ENCODE results near the gene CCDC85C.

Gene CCDC85C

GRCh38 chr14:99512571-99513182, 91.3 kb downstream of the CCDC85C start:
- Histone ChIP-seq H3K4me2 (ENCODE audit: low read length) (no peak overlapping the region), H3K79me2 (ENCODE audit: low read length) (no peaks in the 10 kb centered on the region), H3K36me3 (replicated peaks; ENCODE audit: low read depth, low read length) (peaks cover 22% of the 10 kb centered on the region), H2AFZ (ENCODE audit: low read depth, low read length) (no peak overlapping the region), H3K9ac (ENCODE audit: low read length) (no peak overlapping the region), H3K4me1 (ENCODE audit: low read length) (no peaks in the 10 kb centered on the region), H3K9me3 (ENCODE audit: insufficient read depth, low read length) (no peaks in the 10 kb centered on the region), H3K27me3 (ENCODE audit: low read depth, low read length) (no peaks in the 10 kb centered on the region), H4K20me1 (ENCODE audit: insufficient read depth, low read length) (no peaks in the 10 kb centered on the region), H3K4me3 (ENCODE audit: low read length) (no peak overlapping the region), H3K27ac (ENCODE audit: low read length) (no peak overlapping the region)
- TF ChIP-seq, protein P1, sequence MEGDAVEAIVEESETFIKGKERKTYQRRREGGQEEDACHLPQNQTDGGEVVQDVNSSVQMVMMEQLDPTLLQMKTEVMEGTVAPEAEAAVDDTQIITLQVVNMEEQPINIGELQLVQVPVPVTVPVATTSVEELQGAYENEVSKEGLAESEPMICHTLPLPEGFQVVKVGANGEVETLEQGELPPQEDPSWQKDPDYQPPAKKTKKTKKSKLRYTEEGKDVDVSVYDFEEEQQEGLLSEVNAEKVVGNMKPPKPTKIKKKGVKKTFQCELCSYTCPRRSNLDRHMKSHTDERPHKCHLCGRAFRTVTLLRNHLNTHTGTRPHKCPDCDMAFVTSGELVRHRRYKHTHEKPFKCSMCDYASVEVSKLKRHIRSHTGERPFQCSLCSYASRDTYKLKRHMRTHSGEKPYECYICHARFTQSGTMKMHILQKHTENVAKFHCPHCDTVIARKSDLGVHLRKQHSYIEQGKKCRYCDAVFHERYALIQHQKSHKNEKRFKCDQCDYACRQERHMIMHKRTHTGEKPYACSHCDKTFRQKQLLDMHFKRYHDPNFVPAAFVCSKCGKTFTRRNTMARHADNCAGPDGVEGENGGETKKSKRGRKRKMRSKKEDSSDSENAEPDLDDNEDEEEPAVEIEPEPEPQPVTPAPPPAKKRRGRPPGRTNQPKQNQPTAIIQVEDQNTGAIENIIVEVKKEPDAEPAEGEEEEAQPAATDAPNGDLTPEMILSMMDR (IDR thresholded peaks at IDR 0.05; ENCODE audit: low read depth, low read length), result no peak
- no peak for TF ChIP-seq EZH2phosphoT487 (IDR thresholded peaks at IDR 0.05; ENCODE audit: low read depth)

DNA sequence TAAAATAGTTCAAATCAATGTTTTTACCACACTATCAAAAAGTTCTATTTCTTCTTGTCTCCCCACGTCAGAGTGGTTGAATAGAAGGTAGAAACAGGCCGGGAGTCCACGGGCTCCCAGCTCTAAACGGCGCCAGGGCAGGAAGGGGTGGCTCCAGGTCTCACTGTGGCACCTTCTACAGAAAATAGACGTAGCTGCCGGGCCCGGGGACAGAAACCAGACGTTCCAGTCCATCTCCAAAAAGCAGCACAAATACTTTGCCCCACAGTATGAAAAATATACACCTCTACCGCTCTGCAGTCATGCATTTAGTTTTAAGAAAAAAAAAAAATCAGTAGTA, 91.9 kb downstream of the CCDC85C start:
- Histone ChIP-seq H3K4me3 (ENCODE audit: low read length) (no peak overlapping the region), H3K79me2 (ENCODE audit: low read length) (no peaks in the 10 kb centered on the region), H4K20me1 (ENCODE audit: insufficient read depth, low read length) (no peaks in the 10 kb centered on the region), H3K4me1 (ENCODE audit: low read length) (no peaks in the 10 kb centered on the region), H3K9me3 (ENCODE audit: insufficient read depth, low read length) (no peaks in the 10 kb centered on the region), H2AFZ (ENCODE audit: low read depth, low read length) (no peak overlapping the region), H3K9ac (ENCODE audit: low read length) (no peak overlapping the region), H3K36me3 (replicated peaks; ENCODE audit: low read depth, low read length) (peaks cover 23% of the 10 kb centered on the region), H3K4me2 (ENCODE audit: low read length) (no peak overlapping the region), H3K27ac (ENCODE audit: low read length) (no peak overlapping the region), H3K27me3 (ENCODE audit: low read depth, low read length) (no peaks in the 10 kb centered on the region)
- TF ChIP-seq EZH2phosphoT487 (IDR thresholded peaks at IDR 0.05; ENCODE audit: low read depth), result no peak
- TF ChIP-seq, protein P1 (IDR thresholded peaks at IDR 0.05; ENCODE audit: low read depth, low read length), result no peak

DNA sequence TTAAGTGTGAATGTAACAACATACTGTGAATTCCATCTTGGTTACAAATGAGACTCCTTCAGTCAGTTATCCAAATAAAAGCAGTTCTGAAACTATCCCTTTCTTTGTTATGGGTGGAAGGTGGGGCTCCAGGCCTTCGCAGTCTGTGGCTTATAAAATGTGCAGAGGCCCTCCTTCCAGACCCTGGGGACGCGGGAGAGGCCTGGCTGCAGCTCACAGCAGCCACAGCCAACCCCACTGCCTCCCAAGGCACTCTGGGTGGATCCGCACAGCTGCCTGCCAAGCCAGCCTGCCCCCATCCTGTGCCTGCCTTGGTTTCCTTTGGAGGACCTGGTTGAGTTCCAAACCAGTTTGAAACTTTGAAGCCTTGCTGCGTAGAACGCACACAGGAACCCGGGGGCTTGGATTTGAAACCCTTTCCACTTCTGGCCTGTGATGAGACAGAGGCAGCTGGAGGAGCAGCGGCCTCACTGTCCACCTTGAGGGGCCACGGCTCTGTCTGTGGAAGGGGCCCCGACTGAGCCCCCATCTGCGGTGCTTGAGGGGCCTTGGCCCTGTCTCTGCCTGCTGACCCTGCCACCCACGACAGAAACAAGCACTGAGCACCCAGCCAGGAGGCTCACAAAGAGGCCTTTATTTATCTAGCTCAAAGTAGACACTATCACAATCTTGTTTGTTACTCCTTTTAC, 92.4 kb downstream of the CCDC85C start:
- no peaks in the 10 kb centered on the region for H3K27me3 ChIP-seq (ENCODE audit: low read depth, low read length)
- no peaks in the 10 kb centered on the region for H4K20me1 ChIP-seq (ENCODE audit: insufficient read depth, low read length)
- no peak overlapping the region for H3K4me3 ChIP-seq (ENCODE audit: low read length)
- no peaks in the 10 kb centered on the region for H3K4me1 ChIP-seq (ENCODE audit: low read length)
- H3K27ac ChIP-seq (ENCODE audit: low read length), result no peak overlapping the region
- H3K79me2 ChIP-seq (ENCODE audit: low read length), result no peaks in the 10 kb centered on the region
- no peak overlapping the region for H3K4me2 ChIP-seq (ENCODE audit: low read length)
- no peak overlapping the region for H2AFZ ChIP-seq (ENCODE audit: low read depth, low read length)
- TF ChIP-seq, protein P1 (IDR thresholded peaks at IDR 0.05; ENCODE audit: low read depth, low read length), result no peak
- TF ChIP-seq EZH2phosphoT487 (IDR thresholded peaks at IDR 0.05; ENCODE audit: low read depth), result no peak
- H3K9me3 ChIP-seq (ENCODE audit: insufficient read depth, low read length), result no peaks in the 10 kb centered on the region
- H3K36me3 ChIP-seq (replicated peaks; ENCODE audit: low read depth, low read length), result peaks cover 27% of the 10 kb centered on the region
- H3K9ac ChIP-seq (ENCODE audit: low read length), result no peak overlapping the region

GRCh38 chr14:99510556-99511139, 93.4 kb downstream of the CCDC85C start:
- Histone ChIP-seq H2AFZ (ENCODE audit: low read depth, low read length) (no peak overlapping the region), H3K27ac (ENCODE audit: low read length) (no peak overlapping the region), H3K9ac (ENCODE audit: low read length) (no peak overlapping the region), H3K36me3 (replicated peaks; ENCODE audit: low read depth, low read length) (peaks cover 36% of the 10 kb centered on the region), H4K20me1 (ENCODE audit: insufficient read depth, low read length) (no peaks in the 10 kb centered on the region), H3K79me2 (ENCODE audit: low read length) (no peaks in the 10 kb centered on the region), H3K4me2 (ENCODE audit: low read length) (no peak overlapping the region), H3K4me3 (ENCODE audit: low read length) (no peak overlapping the region), H3K4me1 (ENCODE audit: low read length) (no peaks in the 10 kb centered on the region), H3K27me3 (ENCODE audit: low read depth, low read length) (no peaks in the 10 kb centered on the region), H3K9me3 (ENCODE audit: insufficient read depth, low read length) (no peaks in the 10 kb centered on the region)
- TF ChIP-seq, protein P1 (IDR thresholded peaks at IDR 0.05; ENCODE audit: low read depth, low read length), result no peak
